Measurements from ENCODE around the gene RHOBTB1.

RHOBTB1 gene

DNA sequence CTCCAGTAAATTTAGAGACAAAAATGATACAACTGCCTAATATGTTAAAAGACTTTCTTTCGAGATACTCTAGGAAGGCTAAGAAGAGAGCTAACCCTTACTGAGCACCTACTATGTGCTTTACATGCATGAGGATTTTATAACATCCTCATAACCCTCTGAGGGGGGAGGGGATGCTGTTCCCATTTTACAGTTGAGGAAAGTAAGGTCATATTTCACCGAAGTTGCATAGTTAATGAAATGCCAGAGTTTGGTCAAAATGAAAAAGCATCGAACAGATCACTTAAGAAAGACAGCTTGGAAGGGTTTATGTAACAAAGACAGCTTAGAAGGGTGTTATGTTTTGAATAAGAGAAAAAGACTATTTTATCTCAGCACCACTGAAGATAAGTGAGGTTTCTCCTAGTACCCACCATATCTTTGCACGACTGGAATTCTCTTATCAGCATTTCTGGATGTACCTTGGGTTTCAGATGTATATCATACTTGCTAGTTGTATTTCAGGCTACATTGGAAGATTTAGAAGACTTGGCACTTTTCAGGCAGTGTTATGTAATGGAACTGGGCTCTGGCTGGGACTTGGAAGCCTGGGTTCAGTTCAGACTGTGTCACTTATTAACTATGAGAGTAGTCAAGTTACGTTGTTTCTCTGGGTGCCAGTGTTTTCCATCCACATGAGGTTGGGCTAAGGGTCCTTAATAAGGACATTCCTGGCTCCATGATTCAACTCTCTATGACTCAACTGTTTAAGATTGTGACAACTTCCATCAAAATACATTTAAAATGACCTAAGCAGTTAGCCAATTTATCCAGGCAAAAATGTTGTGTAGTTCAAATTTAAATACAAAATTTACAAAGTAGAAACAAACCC lies 6.0 kb downstream of the RHOBTB1 start:
- Histone ChIP-seq H3K27ac (no peak overlapping the region), H3K36me3 (ENCODE audit: insufficient read depth) (no peaks in the 10 kb centered on the region)

DNA sequence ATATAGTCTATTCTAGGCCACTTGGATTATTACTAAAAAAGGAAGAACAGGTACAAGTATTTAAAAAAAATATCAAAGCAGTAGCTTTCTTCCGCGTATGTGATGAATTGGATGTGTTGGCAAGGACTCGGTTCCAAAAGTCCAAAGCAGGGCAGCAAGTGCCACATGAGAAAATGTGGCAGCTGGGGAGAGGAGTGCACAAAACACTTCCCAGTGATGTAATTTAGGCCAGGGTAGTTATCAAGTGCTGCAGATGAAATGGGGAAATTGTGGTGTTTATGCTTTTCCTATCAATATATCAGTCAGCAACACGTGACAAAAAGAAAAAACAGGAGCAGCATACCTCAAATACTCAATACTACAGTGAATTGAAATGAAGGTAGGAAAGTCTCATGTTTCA lies 7.0 kb downstream of the RHOBTB1 start:
- Histone ChIP-seq H4K20me1 (ENCODE audit: insufficient read depth) (no peaks in the 10 kb centered on the region), H3K4me3 (IDR thresholded peaks at IDR 0.05; ENCODE audit: insufficient read depth, low read depth, low read length) (no peak overlapping the region), H3K4me2 (no peak overlapping the region), H3K9ac (no peak overlapping the region), H3K79me2 (ENCODE audit: insufficient read depth, low read depth) (no peaks in the 10 kb centered on the region; the same call in 1 of the 2 replicates), H3K27ac (no peak overlapping the region), H2AFZ (ENCODE audit: low read depth) (no peak overlapping the region), H3K27me3 (ENCODE audit: insufficient read depth, low read depth) (no peaks in the 10 kb centered on the region), H3K36me3 (ENCODE audit: insufficient read depth) (no peaks in the 10 kb centered on the region), H3K4me1 (ENCODE audit: low read depth, poor library complexity, severe bottlenecking) (peaks cover 11% of the 10 kb centered on the region)
- no peak for TF ChIP-seq CTCF (conservative IDR thresholded peaks at IDR 0.05; ENCODE audit: low read depth, low read length)

More for the DNA sequence above, 6.0 kb downstream of the RHOBTB1 start:
- H3K4me1 ChIP-seq (ENCODE audit: low read depth, poor library complexity, severe bottlenecking) = peaks cover 15% of the 10 kb centered on the region
- H3K9ac ChIP-seq = no peak overlapping the region
- H3K4me3 ChIP-seq (IDR thresholded peaks at IDR 0.05; ENCODE audit: insufficient read depth, low read depth, low read length) = no peak overlapping the region
- no peak overlapping the region for H3K4me2 ChIP-seq
- no peak overlapping the region for H2AFZ ChIP-seq (ENCODE audit: low read depth)
- H3K27me3 ChIP-seq (ENCODE audit: insufficient read depth, low read depth) = no peaks in the 10 kb centered on the region
- H3K79me2 ChIP-seq (ENCODE audit: insufficient read depth, low read depth) = no peaks in the 10 kb centered on the region; the same call in 1 of the 2 replicates
- no peaks in the 10 kb centered on the region for H4K20me1 ChIP-seq (ENCODE audit: insufficient read depth)
- TF ChIP-seq CTCF (conservative IDR thresholded peaks at IDR 0.05; ENCODE audit: low read depth, low read length) = no peak

- no peak for TF ChIP-seq CTCF (conservative IDR thresholded peaks at IDR 0.05; ENCODE audit: low read depth, low read length)
- no peak overlapping the region for H3K4me3 ChIP-seq (IDR thresholded peaks at IDR 0.05; ENCODE audit: insufficient read depth, low read depth, low read length)
- no peaks in the 10 kb centered on the region for H3K27me3 ChIP-seq (ENCODE audit: insufficient read depth, low read depth)
- H3K4me2 ChIP-seq = no peak overlapping the region
- no peak overlapping the region for H2AFZ ChIP-seq (ENCODE audit: low read depth)
- H3K36me3 ChIP-seq (ENCODE audit: insufficient read depth) = no peaks in the 10 kb centered on the region
- H3K79me2 ChIP-seq (ENCODE audit: insufficient read depth, low read depth) = no peaks in the 10 kb centered on the region
- no peaks in the 10 kb centered on the region for H3K4me1 ChIP-seq (ENCODE audit: low read depth, poor library complexity, severe bottlenecking)
- no peak overlapping the region for H3K9ac ChIP-seq
- no peak overlapping the region for H3K27ac ChIP-seq
- H4K20me1 ChIP-seq (ENCODE audit: insufficient read depth) = no peaks in the 10 kb centered on the region
Measured at GRCh38 chr10:60934215-60935175, 9.5 kb downstream of the RHOBTB1 start.

- Histone ChIP-seq H3K9ac (no peak overlapping the region), H3K4me1 (ENCODE audit: low read depth, poor library complexity, severe bottlenecking) (no peaks in the 10 kb centered on the region), H3K4me2 (no peak overlapping the region), H4K20me1 (ENCODE audit: insufficient read depth) (no peaks in the 10 kb centered on the region), H3K79me2 (ENCODE audit: insufficient read depth, low read depth) (no peaks in the 10 kb centered on the region), H3K36me3 (ENCODE audit: insufficient read depth) (no peaks in the 10 kb centered on the region), H3K27me3 (ENCODE audit: insufficient read depth, low read depth) (no peaks in the 10 kb centered on the region), H2AFZ (ENCODE audit: low read depth) (no peak overlapping the region), H3K4me3 (IDR thresholded peaks at IDR 0.05; ENCODE audit: insufficient read depth, low read depth, low read length) (no peak overlapping the region), H3K27ac (no peak overlapping the region)
- no peak for TF ChIP-seq CTCF (conservative IDR thresholded peaks at IDR 0.05; ENCODE audit: low read depth, low read length)
Measured at GRCh38 chr10:60932756-60933155, 11.2 kb downstream of the RHOBTB1 start.
